SIG-M5 (cell line): ENCODE measurements around the gene ZNF511.

ENCODE experiments used
- DNase-seq: peaks from one replicate; lab custom pipeline; 2025; lab: John Stamatoyannopoulos, UW

The ZNF511 gene

DNA sequence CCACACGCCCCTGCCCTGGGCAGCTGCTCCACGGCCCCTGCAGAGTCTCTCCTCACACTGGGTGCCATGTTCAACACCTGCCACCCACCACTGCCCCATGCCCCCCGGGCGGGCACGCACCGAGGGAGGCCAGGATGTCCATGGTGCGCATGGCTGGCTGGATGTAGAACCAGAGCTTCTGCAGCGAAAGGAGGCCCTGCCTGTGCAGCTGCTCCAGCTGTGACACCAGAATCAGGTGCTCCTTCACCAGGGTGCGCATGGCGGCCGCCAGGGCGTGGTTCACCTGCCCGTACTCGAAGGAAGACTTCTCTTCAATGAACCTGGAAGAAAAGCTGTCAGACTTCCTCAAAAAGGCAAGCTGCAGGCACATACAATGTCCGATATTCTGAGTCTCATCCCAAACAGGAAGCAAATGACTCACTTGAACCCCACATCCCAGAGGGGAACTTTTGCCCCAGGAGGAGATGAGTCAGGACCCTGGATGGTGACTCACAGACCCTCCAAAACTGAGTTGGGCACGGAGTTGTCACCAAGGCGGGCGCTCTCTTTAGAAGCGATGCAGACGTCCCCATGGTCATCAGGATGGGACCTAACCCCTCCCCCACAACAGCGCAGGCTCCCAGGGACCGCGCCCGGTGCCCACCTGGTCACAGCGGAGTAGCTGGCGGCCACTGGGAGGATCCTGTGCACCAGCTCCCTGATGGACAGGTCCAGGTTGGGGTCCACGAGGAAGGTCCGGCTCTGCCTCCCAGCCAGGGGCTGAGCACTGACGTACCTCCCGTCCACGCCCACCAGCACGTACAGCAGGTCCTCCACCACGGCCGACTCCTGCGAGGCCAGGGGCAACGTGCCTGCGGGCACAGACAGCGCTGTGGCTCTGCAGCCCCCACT is 15.6 kb upstream of the ZNF511 start:
- no peak for DNase-seq

DNA sequence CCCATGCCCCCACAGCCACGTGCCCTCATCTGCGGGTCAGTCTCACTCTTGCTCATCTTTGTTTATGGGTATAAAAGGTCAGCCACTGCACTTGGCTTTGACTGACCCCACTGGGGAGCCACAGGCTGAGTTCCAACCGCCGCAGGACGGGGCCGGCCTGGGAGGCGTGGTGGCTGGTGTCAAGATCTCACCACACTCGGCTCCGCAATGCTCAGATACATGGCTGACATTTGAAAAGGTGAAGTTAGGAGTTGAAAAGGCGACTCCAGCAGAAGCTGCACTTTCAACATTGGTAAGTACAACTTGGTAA is 14.9 kb upstream of the ZNF511 start:
- DNase-seq: no peak

DNA sequence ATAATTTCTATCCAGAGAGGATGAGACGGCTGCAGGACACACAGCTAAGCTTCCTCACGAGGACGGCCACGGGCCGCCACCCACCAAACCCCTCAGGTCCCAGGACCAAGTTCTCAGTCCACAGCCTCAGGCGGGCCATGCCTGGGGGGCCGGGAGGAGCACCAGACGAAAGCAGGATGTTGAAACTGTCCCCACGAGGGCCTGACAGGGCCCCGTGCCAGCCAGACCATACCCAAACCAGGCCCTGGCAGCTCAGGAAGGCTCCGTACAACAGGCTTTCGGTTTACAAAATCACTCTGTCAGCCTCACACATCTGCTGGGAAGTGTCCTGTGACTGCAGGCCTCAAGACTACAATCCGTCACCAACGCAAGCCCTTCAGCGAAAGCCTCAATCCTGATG is 14.5 kb upstream of the ZNF511 start:
- DNase-seq: no peak

DNA sequence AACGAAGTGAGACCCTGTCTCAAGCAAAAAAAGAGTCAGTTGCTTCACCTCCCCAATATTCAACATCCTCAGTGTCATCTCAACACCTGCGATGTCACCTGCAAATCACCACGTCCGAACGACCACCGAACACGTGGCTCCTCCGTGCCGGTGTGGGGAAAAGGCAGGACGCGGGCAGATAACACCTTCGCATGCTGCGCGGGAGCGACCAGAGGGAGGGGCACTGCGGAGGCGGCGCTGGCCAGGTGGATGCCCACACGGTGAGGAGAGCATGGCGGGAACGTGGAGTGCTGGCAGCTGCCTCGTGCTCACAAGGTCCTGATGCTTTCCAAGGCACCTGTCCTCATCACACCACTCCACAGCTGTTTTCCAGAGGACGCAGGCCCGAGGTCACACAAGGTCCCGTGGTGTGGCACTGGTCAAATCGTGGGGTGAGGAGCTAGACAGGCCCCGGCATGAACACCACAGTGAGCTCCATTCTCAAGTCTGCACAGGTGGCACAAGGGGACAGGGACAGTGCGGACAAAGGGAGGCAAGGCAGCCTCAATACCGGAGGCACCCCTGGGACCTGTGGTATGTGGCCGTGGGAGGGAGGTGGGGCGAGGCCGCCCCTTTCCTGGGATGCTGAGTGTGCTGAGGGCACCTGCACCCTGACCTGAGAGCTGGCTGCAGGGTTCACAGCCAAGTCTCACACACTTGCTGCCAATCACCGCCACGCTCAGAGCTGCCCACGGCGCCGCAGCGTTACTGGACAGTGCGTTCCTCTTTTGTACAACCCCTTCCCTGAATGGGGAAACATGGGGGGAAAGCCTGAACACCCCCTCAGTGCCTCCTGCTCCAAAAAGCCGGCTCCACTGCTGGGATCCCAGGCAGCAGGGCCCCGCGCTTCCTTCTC is 13.0 kb upstream of the ZNF511 start:
- DNase-seq: no peak

DNA sequence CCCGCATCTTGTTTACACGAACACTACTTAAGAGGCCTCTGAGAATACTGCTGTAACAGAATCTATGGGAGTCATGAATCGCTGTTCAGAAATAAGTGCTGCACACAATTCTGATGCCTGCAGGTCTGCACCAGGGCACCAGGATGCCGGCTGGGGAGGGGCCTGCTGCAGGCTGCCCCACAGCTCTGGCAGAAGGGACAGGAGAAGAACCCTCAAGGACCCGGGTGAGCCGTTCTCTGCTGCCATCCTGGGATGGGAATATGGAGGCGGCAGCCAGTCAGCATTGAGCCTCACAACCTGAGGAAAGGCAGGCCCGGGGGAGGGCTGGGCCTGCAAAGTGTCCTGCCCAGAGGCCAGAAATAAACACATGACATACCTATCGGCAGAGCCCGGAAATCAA is 11.2 kb upstream of the ZNF511 start:
- no peak for DNase-seq

DNA sequence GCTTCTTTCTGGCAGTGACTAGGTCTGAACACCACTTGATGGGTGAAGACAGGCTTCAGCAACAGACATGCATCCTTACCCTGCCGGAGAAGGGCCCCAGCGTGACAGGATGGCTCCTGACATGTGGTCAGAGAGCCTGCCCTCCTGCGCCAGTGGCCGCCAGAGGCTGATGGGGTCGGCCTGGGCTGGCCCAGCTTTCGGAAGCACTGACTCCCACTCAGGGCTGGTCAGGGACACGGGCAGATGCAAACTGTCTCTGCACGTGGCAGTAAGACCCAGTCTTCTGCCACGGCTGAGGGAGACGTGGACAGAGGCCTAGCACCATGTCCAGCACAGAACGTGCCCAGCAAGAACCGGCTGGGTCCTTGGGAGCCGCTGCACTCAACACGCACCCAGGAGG is 10.2 kb upstream of the ZNF511 start:
- DNase-seq: no peak

DNA sequence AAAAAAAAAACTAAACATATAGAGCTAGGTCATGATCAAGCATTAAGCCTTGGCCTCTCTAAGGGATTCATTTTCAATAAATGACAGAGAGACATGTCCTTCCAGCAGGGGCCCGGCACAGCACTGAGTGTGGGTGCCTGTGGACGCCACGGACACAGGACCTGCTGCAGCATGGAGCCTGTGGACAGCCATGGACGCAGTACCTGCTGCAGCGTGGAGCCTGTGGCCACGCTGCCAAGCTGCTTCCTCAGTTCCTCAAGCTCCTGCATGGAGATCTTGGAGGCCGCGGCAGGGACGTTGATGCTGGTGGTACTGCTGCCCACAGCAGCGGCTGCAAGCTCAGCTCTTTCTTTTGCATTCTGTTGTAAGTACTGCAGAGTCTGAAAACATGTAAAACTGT is 9.5 kb upstream of the ZNF511 start:
- DNase-seq: no peak

DNA sequence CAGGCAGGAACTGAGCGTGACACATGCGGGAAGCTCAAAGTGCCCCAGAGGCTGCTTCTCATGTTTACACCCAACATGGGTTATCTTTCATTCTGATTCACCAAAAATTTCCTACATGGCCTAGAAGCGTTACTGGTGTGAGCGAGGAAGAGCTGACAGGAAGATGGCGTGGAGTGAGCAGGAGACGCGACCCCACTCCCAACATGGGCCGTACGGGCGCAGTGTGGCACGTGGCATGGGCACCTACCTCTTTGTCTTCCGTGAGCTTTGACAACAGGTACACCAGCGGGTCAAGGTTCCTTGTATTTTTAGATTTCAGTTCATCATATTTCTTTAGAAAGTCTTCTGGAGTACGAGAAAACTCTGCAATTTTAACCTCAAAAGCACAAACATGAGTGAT is 9.0 kb upstream of the ZNF511 start:
- DNase-seq: no peak

DNA sequence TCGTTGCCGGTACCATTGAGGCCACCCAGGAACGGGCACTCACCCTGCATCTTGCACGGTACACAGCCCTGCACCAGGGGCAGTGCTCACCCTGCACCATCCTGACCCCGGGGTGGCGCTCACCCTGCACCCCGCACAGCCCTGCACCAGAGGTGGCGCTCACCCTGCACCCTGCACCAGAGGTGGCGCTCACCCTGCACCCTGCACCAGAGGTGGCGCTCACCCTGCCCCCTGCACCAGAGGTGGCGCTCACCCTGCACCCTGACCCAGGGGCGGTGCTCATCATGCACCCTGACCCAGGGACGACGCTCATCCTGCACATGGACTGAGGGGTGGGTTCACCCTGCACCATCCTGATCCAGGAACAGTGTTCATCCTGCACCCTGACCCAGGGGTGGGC is 6.5 kb upstream of the ZNF511 start:
- DNase-seq: no peak

DNA sequence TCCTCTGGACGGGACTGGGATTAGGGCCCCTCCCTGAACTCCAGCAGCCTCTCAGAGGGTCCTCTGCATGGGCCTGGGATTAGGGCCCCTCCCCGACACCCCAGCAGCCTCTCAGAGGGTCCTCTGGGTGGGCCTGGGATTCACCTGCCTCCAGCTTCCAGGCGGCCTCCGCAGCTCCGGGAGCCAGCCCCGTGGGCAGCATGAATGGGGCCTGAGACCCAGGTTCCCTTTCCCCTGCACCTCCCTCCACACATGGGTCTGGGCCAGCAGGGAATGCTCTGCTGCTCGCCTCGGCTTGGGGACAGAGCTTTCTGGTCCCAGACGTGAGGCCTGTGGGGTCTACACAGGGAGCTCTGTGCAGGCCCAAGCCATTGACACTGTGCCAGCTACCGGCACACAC is 5.5 kb upstream of the ZNF511 start:
- no peak for DNase-seq

DNA sequence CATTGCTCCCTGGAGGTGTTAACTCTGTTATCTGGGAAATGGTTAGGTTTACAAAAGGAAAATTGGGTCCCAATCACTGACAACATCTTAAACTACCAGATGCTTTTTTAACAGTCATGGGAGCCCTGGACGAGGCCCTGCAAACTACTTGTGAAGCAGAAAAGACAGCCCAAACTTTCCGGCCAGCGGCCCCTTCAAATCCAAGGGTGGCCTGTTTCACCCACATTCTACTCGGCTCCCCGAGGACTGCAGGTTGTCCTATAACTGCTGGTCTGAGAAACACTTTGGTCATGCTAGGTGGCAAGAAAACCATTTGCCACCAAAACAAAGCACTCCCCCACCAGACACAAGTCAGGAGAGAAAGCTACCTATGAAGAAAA is 2.6 kb upstream of the ZNF511 start:
- DNase-seq: no peak

DNA sequence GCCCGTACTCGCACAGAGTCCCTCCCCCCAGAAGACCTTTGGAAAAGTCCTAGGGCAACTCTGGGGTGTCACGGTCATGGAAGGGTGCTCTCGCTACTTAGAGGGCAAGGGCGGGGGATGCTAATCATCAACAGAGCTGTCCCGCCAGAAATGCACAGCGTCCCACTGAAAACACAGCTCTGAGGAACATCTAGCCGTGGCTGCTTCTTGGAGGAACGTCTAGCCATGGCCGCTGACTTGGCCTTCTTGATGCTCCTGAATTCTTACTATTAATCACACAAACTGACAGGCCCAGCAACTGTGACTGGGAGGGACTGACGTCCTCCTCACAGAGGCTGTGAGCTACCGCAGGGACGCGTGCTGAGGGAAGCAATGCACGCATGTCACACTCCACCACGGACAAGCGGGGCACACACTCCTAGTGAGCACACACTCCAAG is 1.8 kb upstream of the ZNF511 start:
- no peak for DNase-seq

DNA sequence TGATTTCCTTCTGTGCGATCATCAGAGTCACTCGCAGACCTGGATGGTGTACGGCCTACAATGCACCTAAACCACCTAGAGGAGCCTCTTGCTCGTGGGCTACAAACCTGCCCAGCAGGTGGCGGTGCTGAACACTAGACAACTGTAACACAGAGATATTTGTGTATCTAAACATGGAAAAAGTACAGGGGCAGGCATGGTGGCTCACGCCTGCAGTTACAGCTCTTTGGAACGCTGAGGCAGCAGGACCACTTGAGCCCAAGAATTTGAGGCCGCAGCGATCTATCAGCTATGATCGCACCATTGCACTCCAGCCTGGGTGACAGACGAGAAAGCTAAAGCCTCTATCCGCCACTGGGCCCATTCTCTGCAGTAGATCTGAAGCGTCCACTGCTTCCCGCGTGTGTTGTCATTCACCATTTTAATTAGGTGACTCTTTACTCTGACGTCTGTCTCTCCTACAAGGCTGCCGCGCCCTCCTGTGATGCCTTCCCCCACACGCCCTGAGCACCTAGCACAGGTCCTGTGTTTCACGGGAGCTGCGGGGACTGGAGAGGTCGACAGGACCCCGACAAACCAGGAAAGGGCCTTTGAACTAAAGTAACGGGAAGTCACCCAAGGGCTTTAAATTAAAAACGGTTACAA is 816 bp upstream of the ZNF511 start:
- DNase-seq: no peak

DNA sequence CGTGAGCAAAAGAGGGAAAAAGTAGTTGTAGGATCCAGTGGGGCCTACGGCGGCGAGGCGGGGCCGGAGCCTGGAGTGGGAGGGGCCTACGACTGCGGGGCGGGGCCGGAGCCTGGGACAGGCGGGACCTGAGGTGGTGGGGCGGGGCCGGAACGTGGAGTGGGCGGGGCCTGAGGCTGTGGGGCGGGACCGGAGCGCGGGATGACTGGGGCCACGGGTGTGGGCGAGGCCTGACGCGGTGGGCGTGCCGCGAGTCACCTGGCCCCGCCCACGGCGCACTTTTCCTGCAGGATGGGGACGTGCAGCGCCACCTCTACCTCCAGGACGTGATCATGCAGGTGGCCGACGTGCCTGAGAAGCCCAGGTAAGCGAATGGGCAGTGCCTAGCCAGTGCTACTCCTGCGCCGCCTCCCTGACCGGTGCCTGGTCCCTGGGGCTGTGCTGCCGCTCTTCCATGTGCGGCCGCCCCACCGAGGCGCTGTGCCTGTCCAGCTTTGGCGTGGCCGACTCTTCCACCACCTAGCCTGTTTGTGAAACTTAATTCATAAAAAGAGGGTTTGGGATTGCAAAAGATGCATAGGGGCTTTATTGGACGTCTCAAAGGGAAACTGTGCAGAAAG is 496 bp downstream of the ZNF511 start:
- DNase-seq: no peak

DNA sequence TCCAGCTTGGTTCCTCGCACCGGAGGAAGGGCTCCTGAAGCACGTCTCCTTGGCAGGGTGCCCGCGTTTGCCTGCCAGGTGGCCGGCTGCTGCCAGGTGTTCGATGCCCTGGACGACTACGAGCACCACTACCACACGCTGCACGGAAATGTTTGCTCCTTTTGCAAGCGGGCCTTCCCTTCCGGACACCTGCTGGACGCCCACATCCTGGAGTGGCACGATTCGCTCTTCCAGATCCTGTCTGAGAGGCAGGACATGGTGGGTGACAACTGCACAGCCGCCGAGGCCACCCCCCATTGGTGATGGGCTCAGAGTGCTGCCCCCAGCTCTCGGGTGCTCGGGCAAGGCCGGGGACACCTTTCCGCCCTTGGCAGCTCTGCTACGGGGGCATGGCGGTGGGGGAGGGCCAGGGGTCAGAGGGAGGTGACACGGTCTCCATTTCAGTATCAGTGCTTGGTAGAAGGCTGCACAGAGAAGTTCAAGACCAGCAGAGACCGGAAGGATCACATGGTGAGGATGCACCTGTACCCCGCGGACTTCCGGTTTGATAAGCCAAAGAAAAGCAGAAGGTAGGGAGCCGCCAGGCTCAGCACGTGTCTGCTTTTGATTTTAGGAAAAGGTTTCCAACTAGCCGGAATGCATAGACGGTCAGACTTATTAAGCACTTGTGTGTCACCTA is 1.1 kb downstream of the ZNF511 start:
- no peak for DNase-seq

DNA sequence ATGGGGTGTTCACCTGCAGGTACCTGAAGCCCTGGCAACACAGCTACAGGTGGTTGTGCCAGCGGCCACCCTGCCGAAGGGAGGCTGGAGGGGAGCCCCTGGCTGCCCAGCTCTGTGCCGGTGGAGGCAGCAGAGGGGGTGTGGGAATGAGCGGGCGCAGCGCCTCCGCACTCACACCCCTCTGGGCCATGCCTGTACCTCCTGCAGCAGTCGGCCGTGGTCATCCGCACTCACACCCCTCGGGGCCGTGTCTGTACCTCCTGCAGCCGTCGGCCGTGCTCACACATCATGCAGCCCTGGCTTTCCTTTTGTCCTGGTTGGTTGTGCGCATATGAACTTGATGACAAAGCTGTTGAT is 1.7 kb downstream of the ZNF511 start:
- DNase-seq: no peak

DNA sequence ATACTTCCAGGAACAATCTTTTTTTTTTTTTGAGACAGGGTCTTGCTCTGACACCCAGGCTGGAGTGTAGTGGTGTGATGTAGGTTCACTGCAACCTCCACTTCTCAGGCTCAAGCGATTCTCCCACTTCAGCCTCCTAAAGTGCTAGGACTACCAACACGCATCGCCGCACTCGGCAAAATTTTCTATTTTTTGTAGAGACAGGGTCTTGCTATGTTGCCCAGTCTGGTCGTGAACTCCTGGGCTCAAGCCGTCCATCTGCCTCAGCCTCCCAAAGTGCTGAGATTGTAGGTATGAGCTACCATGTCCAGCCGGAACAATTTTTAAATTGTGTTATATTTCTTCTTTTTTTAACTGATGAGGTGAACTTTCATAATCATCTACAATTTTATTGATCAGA is 2.1 kb downstream of the ZNF511 start:
- DNase-seq: no peak

DNA sequence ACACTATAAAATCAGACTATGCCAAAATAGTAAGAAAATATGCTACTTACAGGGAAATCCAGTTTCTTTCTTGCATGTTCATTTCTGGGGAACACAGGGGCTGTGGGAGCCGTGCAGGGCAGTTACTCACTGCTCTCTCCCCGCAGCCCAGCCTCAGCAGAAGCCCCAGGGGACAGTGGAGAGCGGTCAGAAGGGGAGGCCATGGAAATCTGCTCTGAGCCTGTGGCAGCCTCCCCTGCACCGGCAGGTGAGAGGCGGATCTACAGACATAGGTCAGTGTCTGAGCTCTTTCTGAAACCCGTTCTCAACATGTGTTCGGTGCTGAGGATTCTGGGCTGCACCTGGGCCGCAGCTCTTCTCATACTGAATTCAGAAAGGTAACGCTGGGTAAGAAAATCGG is 2.9 kb downstream of the ZNF511 start:
- no peak for DNase-seq

DNA sequence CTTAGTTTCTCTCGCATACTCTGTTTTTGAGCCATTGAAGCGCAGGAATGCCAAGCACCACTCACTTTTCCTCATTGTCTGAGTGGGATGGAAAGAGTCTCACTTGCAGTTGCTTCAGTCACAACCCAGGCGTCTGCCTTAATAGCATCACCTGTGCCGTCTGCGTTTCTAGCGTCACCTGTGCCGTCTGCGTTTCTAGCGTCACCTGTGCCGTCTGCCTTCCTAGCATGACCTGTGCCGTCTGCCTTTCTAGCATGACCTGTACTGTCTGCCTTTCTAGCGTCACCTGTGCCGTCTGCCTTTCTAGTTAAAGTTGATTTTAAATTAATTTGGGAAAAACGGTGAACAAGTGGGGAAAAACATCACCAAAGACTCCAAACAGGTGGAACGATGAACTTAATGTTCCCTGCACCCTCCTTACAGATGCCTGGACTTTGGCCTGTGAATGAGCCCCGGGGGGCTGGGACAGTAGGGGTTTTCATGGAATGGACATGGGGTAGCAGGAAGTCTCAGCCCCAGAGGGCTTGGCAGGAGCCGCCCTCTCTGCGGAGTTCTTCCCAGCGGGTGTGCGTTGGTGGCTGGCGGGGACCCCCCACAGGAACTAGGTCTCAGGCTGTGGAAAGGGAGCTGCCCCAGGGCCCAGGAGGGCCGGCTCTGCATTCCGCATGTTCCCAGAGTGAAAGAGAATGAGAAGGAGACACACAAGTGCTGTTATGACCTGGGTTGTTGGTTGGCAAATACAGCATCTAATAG is 3.5 kb downstream of the ZNF511 start:
- no peak for DNase-seq

DNA sequence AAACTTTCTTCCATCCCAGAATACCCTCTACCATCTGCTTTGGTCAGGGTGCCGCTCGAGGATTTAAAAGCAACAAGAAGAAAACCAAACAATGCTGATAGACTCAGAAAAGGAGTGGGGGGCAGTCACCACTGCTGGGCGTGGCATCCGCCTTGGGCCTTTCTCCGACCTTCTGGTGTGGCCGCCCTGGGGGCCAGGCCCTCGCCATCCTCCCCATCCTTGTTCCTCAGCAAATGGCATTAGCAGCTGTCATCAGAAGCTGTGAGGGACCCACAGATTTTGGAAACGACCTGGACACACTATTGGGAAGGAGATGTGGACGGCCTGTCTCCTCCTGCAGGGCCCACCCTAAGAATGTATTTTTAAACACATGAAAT is 4.0 kb downstream of the ZNF511 start:
- DNase-seq: no peak

DNA sequence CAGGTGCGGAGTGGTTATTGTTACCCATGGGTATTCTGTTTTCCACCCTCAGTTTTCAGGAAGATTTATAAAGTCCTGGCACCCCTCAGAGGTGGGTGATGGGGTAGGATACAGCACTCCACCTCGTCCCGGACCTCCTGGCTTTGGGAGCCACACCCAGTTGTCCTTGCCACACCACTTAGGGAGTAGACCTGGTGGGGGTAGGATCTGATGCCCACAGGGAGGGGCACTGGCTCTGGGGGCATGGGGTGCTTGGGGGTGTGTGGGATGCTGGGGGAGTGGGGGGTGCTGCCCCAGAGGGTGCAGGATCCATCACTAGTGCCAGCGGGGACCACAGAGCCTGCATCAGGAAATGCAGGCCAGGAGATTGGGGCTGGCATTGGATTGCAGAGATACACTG is 4.5 kb downstream of the ZNF511 start:
- no peak for DNase-seq
